NCI-H526 (cell line): ENCODE results near the gene MYL4.
"Not testable (repeated sequence)": the region's sequence is repeated elsewhere in the genome, so short reads cannot be mapped to it uniquely, and the experiment has no call there.

Experiments
- DNase-seq, 2 experiments: peaks; one replicate each; lab custom pipeline; 2025; lab: John Stamatoyannopoulos, UW

Gene MYL4

GRCh38 chr17:47221154-47221553 is 12.0 kb downstream of the MYL4 start:
- DNase-seq = no peak

GRCh38 chr17:47222047-47222446 is 12.9 kb downstream of the MYL4 start:
- no peak for DNase-seq

GRCh38 chr17:47223007-47223406 is 13.9 kb downstream of the MYL4 start:
- no peak for DNase-seq

- DNase-seq = no peak
These were observed 14.3 kb downstream of the MYL4 start for GRCh38 chr17:47223460-47223859.

- DNase-seq = not testable (repeated sequence)
These were observed 14.9 kb downstream of the MYL4 start for GRCh38 chr17:47224077-47224476.

- DNase-seq = no peak
These were observed 15.8 kb downstream of the MYL4 start for GRCh38 chr17:47224966-47225365.

- no peak for DNase-seq
These were observed 16.3 kb downstream of the MYL4 start for GRCh38 chr17:47225436-47225858.

- DNase-seq = no peak
These were observed 17.0 kb downstream of the MYL4 start for GRCh38 chr17:47225911-47226688.

GRCh38 chr17:47227862-47228261 is 18.7 kb downstream of the MYL4 start:
- no peak for DNase-seq

- DNase-seq = peak; percentile 84 to 95
These were observed 20.6 kb downstream of the MYL4 start for GRCh38 chr17:47229535-47230443.

- no peak for DNase-seq
These were observed 21.7 kb downstream of the MYL4 start for GRCh38 chr17:47230864-47231263.

- no peak for DNase-seq
These were observed 22.2 kb downstream of the MYL4 start for GRCh38 chr17:47231334-47231733.

GRCh38 chr17:47231866-47232265 is 22.7 kb downstream of the MYL4 start:
- DNase-seq = no peak

GRCh38 chr17:47232465-47232864 is 23.3 kb downstream of the MYL4 start:
- no peak for DNase-seq

GRCh38 chr17:47235506-47235905 is 26.4 kb downstream of the MYL4 start:
- DNase-seq = no peak

GRCh38 chr17:47235923-47236322 is 26.8 kb downstream of the MYL4 start:
- DNase-seq = no peak

- DNase-seq = no peak
These were observed 28.7 kb downstream of the MYL4 start for GRCh38 chr17:47237841-47238240.

GRCh38 chr17:47238321-47239010 is 29.3 kb downstream of the MYL4 start:
- DNase-seq = no peak

GRCh38 chr17:47239619-47239966 is 30.4 kb downstream of the MYL4 start:
- no peak for DNase-seq

GRCh38 chr17:47239967-47240651 is 31.0 kb downstream of the MYL4 start:
- DNase-seq = no peak

- DNase-seq = no peak
These were observed 31.7 kb downstream of the MYL4 start for GRCh38 chr17:47240806-47241205.

GRCh38 chr17:47242648-47243047 is 33.5 kb downstream of the MYL4 start:
- DNase-seq = no peak
